ENCODE results near the gene ZNF639. TPM values are rescaled to one million over a fixed set of nuclear protein-coding genes. Genes with fewer than 3 reads are reported as not detected.
"Not testable (repeated sequence)": the region's sequence is repeated elsewhere in the genome, so short reads cannot be mapped to it uniquely, and the experiment has no call there.

Gene ZNF639
- 23.9 TPM for total RNA-seq

DNA sequence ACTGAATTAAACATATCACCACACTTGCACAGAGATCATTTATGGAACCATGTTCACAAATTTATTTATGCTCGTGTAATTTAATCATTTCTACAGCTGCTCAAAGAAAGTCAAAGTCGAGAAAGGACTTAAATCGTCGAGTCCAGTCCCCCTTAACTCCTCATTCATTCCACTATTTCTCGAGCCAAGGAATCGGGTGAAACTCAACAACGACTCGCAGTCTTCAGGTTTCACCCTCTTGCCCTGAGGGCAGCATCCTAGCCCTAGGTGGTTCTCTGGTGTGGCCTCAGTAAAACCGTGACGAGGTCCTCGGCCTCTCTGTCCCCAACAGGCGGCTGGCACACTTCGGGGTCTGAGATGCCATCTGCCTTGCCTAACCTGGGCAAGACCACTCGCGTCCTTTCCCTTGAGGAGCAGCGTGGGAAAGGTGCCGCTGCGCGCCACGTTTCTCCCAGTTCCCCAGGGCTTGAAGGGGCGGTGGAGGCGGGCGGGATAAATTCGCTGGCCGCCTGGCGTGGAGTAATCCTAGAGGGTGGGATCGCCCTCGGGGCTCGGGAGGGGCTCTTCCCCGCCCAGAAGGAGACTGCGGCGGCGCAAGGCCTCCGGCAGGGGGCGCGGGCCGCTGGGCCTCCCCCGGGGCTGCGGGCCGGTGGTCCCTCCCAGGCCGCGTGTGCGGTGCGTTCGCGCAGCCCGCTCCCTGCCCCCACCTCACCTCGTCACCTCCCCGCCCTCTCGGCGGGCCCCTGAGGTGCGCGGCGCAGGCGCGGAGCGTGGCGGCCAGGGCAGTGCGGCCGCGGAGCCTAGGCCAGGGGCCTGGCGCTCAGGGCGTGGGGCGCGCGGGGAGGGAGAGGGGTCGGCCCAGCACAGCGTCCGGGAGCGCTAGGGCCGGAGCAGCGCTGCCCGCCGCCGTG is at the start of gene ZNF639:
ZNF639 (plus strand) TSS at position 746 of the 911 bp plus-strand sequence. CDS start 5,263 bp downstream, outside the sequence.
- DNase-seq (ENCODE audit: low spot score) = peak; percentile 74

DNA sequence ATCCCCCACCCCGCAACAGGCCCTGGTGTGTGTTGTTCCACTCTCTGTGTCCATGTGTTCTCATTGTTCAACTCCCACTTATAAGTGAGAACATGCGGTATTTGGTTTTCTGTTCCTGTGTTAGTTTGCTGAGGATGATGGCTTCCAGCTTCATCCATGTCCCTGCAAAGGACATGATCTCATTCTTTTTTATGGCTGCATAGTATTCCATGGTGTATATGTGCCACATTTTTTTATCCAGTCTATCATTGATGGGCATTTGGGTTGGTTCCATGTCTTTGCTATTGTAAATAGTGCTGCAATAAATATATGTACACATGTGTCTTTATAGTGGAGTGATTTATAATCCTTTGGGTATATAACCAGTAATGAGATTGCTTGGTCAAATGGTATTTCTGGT is 48.4 kb upstream of the ZNF639 start:
- not testable (repeated sequence) for DNase-seq (ENCODE audit: low spot score)

DNA sequence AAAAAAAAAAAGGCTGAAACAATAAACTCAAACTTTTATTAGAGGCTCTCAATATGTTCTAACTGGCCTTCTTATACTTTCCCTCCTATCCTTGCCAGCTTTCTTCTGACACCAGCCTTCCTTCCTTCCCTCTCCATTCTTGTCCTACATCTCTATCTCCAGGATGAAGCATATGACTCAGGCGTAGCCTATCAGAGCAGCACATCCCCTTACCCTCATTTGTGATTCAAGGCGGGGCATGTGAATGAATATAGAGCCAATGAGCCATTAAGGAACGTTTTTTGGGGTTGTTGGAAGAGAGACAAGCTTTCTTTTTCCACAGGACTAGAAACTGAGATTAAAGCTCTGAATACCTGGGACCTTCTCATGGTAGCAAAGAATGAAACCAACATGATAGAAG is 46.8 kb upstream of the ZNF639 start:
- DNase-seq (ENCODE audit: low spot score) = no peak

GRCh38 chr3:179276743-179277142 is 46.1 kb upstream of the ZNF639 start:
- DNase-seq (ENCODE audit: low spot score) = no peak

- DNase-seq (ENCODE audit: low spot score) = no peak
These were observed 44.7 kb upstream of the ZNF639 start for GRCh38 chr3:179278151-179278550.

- no peak for DNase-seq (ENCODE audit: low spot score)
These were observed 43.7 kb upstream of the ZNF639 start for GRCh38 chr3:179278932-179279693.

GRCh38 chr3:179279837-179280236 is 43.0 kb upstream of the ZNF639 start:
- no peak for DNase-seq (ENCODE audit: low spot score)

GRCh38 chr3:179281825-179282224 is 41.0 kb upstream of the ZNF639 start:
- no peak for DNase-seq (ENCODE audit: low spot score)

- no peak for DNase-seq (ENCODE audit: low spot score)
These were observed 36.5 kb upstream of the ZNF639 start for GRCh38 chr3:179286331-179286730.

GRCh38 chr3:179288845-179289244 is 34.0 kb upstream of the ZNF639 start:
- no peak for DNase-seq (ENCODE audit: low spot score)

DNA sequence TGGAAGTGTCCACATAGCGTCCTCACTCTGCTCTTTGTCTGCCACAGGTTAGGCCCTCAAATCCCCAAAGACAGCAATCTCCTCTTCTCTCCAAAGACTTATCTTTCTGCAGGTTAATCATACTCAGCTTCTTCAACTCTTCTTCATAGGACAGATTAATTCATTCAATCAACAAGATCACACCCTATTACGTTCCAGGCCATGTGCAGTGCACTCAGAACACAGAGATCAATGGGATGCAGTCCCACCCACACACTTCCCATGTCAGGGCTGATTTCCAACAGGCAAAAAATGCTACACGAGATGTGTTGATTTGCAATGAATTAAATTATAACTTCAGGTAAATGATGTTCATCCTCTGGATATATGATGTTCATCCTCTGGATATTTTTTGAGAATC is 33.5 kb upstream of the ZNF639 start:
- no peak for DNase-seq (ENCODE audit: low spot score)

DNA sequence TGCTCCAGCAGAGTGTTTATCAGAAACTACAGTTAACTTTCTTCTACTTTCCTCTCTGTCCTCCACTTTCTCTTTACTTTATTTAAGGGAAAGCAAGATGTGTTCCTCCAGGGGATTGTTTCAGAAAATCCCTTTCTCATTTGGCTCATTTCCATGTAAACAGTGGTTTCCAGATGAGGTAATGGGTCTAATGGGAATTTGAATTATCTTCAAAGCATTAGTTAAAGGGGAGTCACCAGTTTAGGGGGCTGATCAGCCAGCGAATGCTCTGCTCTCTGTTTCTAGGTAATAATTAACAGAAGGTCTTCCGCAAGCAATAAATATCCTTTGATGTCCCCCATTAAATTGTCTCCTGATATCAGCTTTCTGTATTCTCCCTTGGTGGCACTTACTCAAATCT is 30.4 kb upstream of the ZNF639 start:
- DNase-seq (ENCODE audit: low spot score) = no peak

DNA sequence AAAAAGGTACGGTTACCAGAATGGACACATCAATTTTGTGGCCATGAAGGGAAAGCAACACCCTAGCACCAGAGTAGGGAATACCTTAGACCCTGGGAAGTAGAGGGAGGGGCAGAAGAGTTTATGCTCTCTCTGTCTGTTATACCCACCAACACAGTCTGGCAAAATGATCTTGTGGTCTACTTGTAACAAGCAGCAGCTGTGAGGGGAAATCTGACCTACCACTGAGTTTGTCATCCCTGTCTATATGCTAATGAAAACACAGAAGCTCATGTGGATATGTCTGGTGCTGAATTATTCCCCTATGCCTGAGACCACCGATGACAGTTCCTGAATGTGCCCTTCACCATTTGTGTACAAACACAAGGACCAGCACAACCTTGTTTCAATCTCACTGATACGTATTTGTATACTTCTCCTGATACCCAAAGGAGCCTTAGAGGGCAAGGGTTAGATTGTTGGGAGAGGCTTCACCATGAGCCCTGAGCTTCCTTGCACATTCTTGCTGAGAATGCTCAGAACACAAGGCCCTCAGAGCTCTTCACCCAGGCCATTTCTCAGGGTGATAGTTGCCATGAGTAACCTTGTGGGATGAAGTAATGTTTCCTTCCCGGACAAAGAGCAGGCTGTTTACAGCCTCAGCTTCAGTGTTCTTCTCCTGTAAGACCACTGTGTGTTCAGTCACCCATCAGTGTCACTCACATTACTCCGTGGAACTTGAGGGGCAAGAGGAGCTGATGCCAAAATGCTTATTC is 24.7 kb upstream of the ZNF639 start:
- DNase-seq (ENCODE audit: low spot score) = no peak

- no peak for DNase-seq (ENCODE audit: low spot score)
These were observed 23.5 kb upstream of the ZNF639 start for GRCh38 chr3:179299316-179299715.

- DNase-seq (ENCODE audit: low spot score) = no peak
These were observed 22.7 kb upstream of the ZNF639 start for GRCh38 chr3:179299999-179300613.

DNA sequence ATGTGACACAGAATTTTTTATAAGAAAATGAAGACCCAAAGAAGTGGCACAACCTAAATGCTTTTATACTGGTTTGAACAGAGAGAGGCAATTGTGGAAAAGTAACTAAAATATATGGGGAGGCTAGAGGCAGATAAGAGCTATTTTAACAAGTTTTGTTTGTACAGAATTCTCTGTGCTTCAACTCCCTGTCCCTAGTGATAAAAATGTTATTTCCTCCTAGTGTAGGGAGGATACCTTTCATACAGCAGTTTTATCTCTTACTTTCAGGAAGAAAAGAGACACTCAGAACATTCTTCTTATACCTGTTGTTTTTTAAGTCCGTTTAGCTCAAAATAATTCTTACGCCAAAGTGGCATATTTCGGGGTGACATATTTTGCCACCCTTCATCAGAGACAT is 21.2 kb upstream of the ZNF639 start:
- no peak for DNase-seq (ENCODE audit: low spot score)

GRCh38 chr3:179302111-179302510 is 20.7 kb upstream of the ZNF639 start:
- DNase-seq (ENCODE audit: low spot score) = no peak

DNA sequence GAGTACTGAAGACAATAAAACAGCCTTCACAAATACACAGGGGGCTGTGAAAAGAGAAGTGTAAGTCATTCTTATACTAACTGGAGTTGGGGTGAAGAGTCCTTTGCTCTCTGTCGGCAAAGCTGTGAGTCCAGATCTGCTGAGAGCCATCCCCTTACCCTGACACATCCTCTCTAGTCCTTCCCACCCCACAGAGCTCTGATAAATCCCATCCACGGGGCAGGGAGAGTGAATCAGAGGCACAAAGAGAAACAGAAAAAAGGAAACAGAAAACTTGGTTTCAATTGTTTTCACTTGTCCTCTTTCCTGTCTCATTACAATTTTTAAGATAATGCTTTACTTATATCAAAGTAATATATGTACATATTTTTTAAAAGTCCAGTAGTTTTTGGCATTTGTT is 18.2 kb upstream of the ZNF639 start:
- DNase-seq (ENCODE audit: low spot score) = no peak

DNA sequence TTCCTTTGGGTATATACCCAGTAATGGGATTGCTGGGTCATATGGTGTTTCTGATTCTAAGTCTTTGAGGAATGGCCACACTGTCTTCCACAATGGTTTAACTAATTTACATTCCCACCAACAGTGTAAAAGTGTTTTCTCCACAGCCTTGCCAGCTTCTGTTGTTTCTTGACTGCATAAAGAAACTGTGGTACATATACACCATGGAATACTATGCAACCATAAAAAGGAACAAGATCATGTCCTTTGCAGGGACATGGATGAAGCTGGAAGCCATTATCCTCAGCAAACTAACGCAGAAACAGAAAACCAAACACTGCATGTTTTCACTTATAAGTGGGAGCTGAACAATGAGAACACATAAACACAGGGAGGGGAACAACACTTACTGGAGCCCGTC is 15.5 kb upstream of the ZNF639 start:
- not testable (repeated sequence) for DNase-seq (ENCODE audit: low spot score)

DNA sequence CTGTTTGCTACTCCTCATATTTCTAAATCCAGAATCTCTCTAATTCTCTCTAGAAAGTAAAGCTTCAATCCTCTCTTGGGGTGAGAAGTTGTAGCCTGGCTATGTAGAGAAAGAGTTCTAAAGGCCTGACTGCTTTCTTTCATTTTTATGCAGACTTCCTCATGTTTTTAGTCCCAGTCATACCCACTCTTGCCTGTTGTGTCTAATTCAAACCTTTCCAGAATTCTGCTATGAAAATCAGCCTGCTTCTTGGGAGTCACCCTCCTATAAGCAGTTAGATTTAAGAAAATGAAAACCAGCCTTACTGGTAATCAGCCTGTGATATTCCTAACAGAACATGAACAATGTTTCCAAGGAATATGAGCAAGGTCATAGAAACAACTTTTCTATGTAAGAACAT is 14.8 kb upstream of the ZNF639 start:
- no peak for DNase-seq (ENCODE audit: low spot score)

- DNase-seq (ENCODE audit: low spot score) = no peak
These were observed 13.4 kb upstream of the ZNF639 start for GRCh38 chr3:179309225-179310078.
